NCI-H2081 (cell line): ENCODE measurements around the gene TSGA10.
A peak's percentile ranks its signal among the peaks of the same experiment; 100 is the strongest.
"Not testable (repeated sequence)": the region's sequence is repeated elsewhere in the genome, so short reads cannot be mapped to it uniquely, and the experiment has no call there.

ENCODE experiments used
- DNase-seq, 2 experiments: peaks; one replicate each; lab custom pipeline; 2025; lab: John Stamatoyannopoulos, UW

TSGA10 gene

GRCh38 chr2:99154643-99155536 is at the start of gene TSGA10, which contains the start of gene LIPT1:
Gene TSGA10, minus strand, starts transcription at chr2:99154942. Its CDS starts 45,503 bp downstream, at chr2:99109439.
Gene LIPT1, plus strand, starts transcription at chr2:99154967. Its CDS starts 6,991 bp downstream, at chr2:99161958.
- DNase-seq = peak; percentile 92 to 94

DNA sequence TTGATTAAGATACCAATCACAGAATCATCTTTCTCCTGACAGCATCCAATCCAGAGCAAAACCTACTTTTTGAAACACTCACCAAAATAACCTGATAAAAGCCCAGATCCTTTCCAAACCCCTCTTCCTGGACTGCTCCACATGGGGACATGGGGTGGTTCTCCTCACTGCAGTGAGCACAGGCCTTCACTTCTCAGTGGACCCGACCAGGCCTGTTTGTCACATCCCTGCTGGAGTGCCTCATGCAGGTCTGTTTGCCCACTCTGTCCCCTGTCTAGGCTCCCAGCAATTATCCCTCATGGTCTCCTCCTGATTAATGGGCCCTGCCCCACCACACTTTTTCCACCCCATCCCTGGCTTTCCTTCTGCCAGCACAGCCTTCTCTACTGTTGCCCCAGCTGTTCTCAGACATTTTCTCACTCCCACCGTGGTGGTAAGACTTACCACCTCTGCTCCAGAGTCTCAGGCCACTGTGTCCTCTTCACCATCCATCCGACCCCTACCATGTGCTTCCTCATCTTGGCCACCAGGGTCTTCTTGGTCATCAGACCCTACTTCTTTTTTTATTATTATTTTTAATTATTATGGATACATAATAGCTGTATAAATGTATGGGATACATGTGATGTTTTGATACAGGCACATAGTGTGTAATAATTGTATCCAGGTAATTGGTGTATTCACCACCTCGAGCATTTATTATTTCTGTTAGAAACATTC is 47.4 kb upstream of the TSGA10 start:
- DNase-seq = no peak

GRCh38 chr2:99200076-99200800 is 45.5 kb upstream of the TSGA10 start:
- DNase-seq = no peak

DNA sequence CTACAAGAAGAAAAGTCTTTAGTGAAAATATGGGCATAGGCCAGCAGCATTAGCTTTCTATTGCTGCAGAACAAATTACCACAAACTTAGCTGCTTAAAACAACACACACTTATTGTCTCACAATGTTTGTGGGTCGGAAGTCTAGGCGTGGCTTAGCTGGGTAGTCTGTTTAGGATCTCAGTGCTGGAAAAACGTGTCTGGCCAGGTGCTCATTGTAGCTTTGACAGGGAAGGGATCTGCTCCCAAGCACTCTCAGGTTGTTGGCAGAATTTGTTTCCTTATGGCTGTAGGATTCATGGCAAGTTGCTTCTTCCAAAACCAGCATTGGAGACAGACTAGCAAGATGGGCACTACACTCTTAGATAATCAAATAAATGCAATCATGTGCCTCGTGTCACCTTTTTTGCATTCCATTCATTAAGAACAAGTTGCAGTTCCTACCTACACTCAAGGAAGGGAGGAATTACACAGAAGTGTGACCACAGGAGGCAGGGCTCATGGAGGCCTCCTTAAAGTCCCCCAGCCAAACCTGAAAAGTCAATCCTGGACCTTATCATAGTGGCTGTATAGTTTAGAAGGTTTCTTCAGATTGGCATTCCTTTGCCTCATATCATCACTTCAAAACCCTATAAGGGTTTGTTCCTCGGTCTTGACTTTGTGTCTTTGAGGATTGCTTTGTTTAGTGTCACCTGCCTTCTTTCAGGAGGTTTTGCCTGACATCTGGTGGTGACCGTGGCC is 43.5 kb upstream of the TSGA10 start:
- DNase-seq = no peak

DNA sequence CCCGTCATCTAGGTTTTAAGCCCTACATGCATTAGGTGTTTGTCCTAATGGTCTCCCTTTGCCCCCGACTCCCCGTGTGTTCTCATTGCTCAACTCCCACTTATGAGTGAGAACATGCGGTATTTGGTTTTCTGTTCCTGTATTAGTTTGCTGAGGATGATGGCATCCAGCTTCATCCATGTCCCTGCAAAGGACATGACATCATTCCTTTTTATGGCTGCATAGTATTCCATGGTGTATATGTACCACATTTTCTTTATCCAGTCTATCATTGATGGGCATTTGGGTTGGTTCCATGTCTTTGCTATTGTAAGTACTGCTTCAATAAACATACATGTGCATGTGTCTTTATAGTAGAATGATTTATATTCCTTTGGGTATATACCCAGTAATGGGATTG is 37.6 kb upstream of the TSGA10 start:
- DNase-seq = not testable (repeated sequence)

DNA sequence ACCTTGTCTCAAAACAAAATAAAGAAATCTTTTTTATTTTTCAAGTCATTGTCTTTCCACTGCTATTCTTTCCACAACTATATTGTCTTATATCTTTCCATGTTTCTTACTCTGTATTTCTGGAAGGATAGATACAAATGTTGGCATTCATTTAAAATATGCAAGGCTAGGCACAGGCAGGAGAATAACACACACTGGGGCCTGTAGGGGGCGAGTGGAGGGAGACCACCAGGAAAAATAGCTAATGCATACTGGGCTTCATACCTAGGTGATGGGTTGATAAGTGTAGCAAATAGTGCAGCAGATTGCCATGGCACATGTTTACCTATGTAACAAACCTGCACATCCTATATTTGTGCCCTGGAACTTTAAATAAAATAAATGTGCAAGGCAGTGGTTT is 35.8 kb upstream of the TSGA10 start:
- no peak for DNase-seq

- DNase-seq = no peak
These were observed 33.6 kb upstream of the TSGA10 start for GRCh38 chr2:99188357-99188756.

GRCh38 chr2:99187011-99187410 is 32.3 kb upstream of the TSGA10 start:
- DNase-seq = no peak

GRCh38 chr2:99184811-99185210 is 30.1 kb upstream of the TSGA10 start:
- no peak for DNase-seq

GRCh38 chr2:99183025-99183424 is 28.3 kb upstream of the TSGA10 start:
- DNase-seq = no peak

DNA sequence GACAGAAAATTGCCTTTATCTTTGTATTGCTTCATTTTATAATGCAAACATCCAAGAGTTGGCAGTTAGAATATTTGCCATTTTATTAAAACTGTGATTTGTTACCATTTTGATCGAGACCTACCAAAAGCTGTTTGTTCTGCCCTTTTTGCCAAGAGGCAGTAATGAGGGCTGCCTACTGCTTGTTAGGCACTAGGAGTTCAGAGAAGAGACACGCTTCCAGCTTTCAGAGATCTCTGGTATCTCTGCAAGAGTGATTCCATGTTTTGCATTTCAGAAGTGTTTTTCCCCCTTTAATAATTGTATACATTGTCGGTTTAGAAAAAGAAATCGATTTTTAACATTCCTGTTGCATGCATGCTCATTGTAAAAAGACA is 26.9 kb upstream of the TSGA10 start:
- peak in 1 of 2 experiments; percentile 18 for DNase-seq

DNA sequence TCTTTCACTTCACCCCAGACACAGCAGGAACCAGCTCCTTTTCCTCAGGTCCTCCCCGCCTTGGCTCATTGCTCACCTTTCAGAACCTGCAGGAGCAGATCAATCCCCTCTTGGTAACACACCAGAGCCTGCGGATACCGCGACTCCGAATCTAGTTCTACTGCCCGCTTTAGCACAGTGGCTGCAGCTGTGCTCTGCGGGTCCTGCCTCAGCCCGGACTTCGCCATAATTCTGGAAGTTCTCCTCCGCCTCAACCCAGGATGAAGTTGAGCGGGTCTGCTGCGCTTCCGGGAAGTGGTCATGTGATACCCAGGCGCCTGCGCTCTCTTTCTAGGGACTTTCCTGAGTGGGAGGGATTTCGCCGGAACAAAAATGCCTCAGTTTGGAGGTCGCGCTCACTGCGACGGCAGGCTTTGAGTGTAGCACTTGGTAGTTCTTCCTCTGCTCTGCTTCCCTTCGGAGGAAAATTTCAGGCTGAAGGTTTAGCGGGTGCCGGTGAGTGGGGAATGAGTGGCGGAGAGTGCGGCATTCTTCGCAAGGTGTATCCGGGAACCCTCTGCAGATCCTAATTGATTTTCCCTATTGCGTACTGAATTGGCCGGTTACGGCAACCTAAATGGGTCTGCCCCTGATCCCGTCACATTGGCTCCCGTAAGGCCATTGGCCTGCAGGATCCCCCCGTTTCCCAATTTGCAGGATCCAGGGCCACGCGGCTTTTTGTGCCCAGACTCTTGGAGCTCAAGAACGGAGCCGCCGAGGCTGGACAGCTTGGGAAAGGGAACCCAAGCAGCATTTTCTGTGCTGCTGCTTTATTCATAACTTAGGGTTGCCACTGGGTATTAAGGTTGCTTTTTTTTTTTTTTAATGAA is 26.2 kb upstream of the TSGA10 start, which contains the start of the genes MITD1 and MRPL30:
Gene MITD1, minus strand, starts transcription at position 304 of the 869 bp plus-strand sequence. Its CDS starts 77 bp downstream, at position 227.
Gene MRPL30, plus strand, starts transcription at position 430 of the 869 bp plus-strand sequence. CDS start 5,020 bp downstream, outside the sequence.
- DNase-seq = peak; percentile 92 to 96

DNA sequence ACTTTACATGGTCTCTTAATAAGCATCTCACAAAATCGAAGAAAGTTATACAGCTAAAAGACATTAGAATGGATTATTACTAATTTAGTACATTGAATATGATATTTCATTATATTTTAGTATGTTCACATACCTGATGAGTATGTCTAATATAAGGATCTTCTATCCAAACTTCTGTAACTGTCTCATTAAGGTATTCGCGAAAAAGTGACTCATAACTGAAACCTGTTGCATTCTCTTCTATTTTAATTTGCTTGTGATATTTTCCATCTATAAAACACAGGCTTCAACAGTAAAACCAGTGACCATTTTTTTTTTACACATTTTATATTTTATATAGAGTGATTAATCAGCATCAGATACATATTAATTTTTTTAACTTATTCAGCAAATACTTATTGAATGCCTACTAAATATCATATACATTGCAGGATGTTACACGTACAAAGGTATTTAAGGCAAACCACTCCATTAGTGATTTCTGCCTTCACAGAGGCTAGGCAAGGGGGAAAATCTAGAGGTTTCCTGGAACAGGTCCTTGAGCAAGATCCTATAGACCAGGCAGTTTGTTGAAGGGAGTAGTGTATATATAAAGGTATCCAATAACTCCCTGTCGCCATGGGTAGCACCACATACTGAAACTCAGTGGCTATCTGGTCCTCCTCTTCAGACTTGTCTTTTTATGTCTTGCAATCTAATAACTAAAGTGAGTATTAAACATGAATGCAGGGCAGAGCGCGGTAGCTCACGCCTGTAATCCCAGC is 16.8 kb upstream of the TSGA10 start:
- DNase-seq = no peak

GRCh38 chr2:99169534-99169933 is 14.8 kb upstream of the TSGA10 start:
- no peak for DNase-seq

GRCh38 chr2:99166218-99166617 is 11.5 kb upstream of the TSGA10 start:
- DNase-seq = no peak

GRCh38 chr2:99159594-99159993 is 4.9 kb upstream of the TSGA10 start:
- DNase-seq = no peak

- DNase-seq = no peak
These were observed 3.9 kb upstream of the TSGA10 start for GRCh38 chr2:99158599-99158998.

DNA sequence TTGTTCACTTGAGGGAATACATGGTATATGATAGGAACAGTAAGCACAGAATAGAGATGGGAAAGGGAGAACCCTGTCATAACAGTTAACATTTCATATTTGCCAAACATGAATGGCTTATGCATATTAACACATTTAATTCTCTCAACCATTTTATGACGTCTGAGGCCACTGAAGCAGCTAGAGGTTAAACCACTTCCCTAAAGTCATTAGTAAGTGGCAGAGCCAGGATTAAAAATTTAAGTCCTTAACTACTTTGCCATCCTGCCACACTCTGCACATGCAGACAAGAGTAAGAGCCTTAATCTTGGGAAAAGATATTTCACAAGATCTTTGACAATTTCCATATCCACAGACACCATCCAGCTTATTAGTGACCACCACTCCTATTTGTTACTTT is 2.1 kb upstream of the TSGA10 start:
- DNase-seq = no peak

DNA sequence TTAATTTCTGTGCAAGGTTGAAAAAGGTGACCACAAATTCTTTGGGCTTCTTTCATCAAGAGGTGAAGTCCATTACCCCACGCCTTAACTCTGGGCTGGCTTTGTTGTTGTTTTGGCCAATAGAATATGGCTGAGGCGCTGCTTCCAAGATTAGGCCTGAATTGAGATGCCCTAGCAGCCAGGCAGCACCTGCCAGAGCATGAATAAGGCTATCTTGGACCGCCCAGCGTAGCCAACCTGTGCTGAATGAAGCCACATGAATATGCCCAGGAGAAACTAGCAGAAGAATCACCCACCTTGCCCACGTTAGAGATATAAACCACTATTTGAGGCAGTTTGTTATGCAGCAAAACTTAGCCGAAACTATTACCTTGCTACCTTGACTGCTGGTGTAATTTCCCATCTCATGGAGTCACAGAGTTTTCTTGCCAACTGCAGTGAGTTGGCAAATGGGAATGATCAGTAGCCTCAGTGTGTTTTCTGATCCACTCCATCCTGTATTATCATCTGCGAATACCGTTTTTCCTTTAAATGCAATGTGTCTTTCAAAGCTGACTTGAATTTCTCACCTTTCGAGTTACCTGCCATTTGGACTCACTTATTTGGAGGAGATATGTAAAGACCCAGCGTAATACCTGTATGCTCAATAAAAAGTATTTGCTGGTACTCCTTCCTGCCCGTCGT is 679 bp downstream of the TSGA10 start:
- DNase-seq = peak in 1 of 2 experiments; percentile 28
